Central memory CD4-positive, alpha-beta T cell (primary cell): ENCODE results near the gene IL1RN.

ENCODE experiments used
- DNase-seq: peaks from one replicate; pipeline ENCODE4 v3.0.0; 2022

IL1RN gene

GRCh38 chr2:113104054-113104611 lies 23.3 kb upstream of the IL1RN start:
- no peak for DNase-seq

- no peak for DNase-seq
These were observed 22.2 kb upstream of the IL1RN start for GRCh38 chr2:113105047-113105785.

- DNase-seq, result no peak
These were observed 16.3 kb upstream of the IL1RN start for GRCh38 chr2:113111121-113111520.

GRCh38 chr2:113111823-113112287 lies 15.5 kb upstream of the IL1RN start:
- DNase-seq, result no peak

GRCh38 chr2:113112441-113112840 lies 15.0 kb upstream of the IL1RN start:
- no peak for DNase-seq

- no peak for DNase-seq
These were observed 14.5 kb upstream of the IL1RN start for GRCh38 chr2:113112871-113113270.

- DNase-seq, result no peak
These were observed 13.6 kb upstream of the IL1RN start for GRCh38 chr2:113113807-113114206.

- no peak for DNase-seq
These were observed 13.0 kb upstream of the IL1RN start for GRCh38 chr2:113114224-113114945.

GRCh38 chr2:113114996-113115395 lies 12.4 kb upstream of the IL1RN start:
- DNase-seq, result no peak

GRCh38 chr2:113116100-113116958 lies 11.1 kb upstream of the IL1RN start:
- no peak for DNase-seq

- no peak for DNase-seq
These were observed 9.7 kb upstream of the IL1RN start for GRCh38 chr2:113117541-113118262.

GRCh38 chr2:113118263-113118657 lies 9.1 kb upstream of the IL1RN start:
- DNase-seq, result no peak

GRCh38 chr2:113119111-113119510 lies 8.3 kb upstream of the IL1RN start:
- DNase-seq, result no peak

- no peak for DNase-seq
These were observed 6.5 kb upstream of the IL1RN start for GRCh38 chr2:113120861-113121260.

GRCh38 chr2:113122364-113122763 lies 5.0 kb upstream of the IL1RN start:
- DNase-seq, result no peak

- no peak for DNase-seq
These were observed 3.7 kb upstream of the IL1RN start for GRCh38 chr2:113123726-113124125.

GRCh38 chr2:113124181-113124961 lies 3.0 kb upstream of the IL1RN start:
- no peak for DNase-seq

GRCh38 chr2:113124984-113125855 lies 2.2 kb upstream of the IL1RN start:
- no peak for DNase-seq

- no peak for DNase-seq
These were observed 510 bp downstream of the IL1RN start for GRCh38 chr2:113127646-113128570.
